Sigmoid colon (tissue), 7 donors: Measurements from ENCODE around the gene COX6A2. TPM values are rescaled to one million over a fixed set of nuclear protein-coding genes. Genes with fewer than 3 reads are reported as not detected.

Experiments used
- DNase-seq: peaks from one replicate; pipeline ENCODE4 v3.0.0-alpha.2; 2019
- H3K27ac ChIP-seq, 4 donors: fragments of 200-600 bp; sonication (generic); one replicate each; pipeline ENCODE4 v1.5.1; 2016 to 2019; ENCODE audit warnings: mild to moderate bottlenecking in 1 of 4
- H3K27me3 ChIP-seq, 3 donors: fragments of 200-600 bp; sonication (generic); one replicate each; pipeline ENCODE4 v1.5.1; 2019; ENCODE audit warnings: mild to moderate bottlenecking in 1 of 3
- H3K36me3 ChIP-seq, 4 donors: fragments of 200-600 bp; sonication (generic); one replicate each; pipeline ENCODE4 v1.5.1; 2016 to 2019
- H3K4me1 ChIP-seq, 4 donors: fragments of 200-600 bp; sonication (generic); one replicate each; pipeline ENCODE4 v1.5.1; 2017 to 2019
- H3K4me3 ChIP-seq, 4 donors: fragments of 200-600 bp; sonication (generic); one replicate each; pipeline ENCODE4 v1.5.1; 2017 to 2019; ENCODE audit warnings: mild to moderate bottlenecking in 2 of 4, moderate library complexity in 1 of 4
- H3K9me3 ChIP-seq, 4 donors: fragments of 200-600 bp in 3 of 4; sonication (generic) in 3 of 4; one replicate each; pipeline versions ENCODE4 v1.5.1 to v1.6.1; 2013 to 2019
- EP300 ChIP-seq, 4 donors: sonication (generic); formaldehyde crosslinking; IDR thresholded peaks; one replicate each; pipeline ENCODE4 v1.6.1; 2017; ENCODE audit warnings: antibody characterized with exemption in 4 of 4
- POLR2A ChIP-seq, 2 donors: fragments of 450-650 bp; IDR thresholded peaks; one replicate each; pipeline ENCODE4 v1.6.1; 2016; ENCODE audit warnings: antibody characterized with exemption in 2 of 2, mild to moderate bottlenecking in 2 of 2, moderate library complexity in 2 of 2
- POLR2AphosphoS5 ChIP-seq, 4 donors: sonication (generic); formaldehyde crosslinking; IDR thresholded peaks; one replicate each; pipeline ENCODE4 v1.6.1; 2017; ENCODE audit warnings: antibody characterized with exemption in 4 of 4
- WGBS, 2 donors: extraction: QIAGEN DNeasy Blood & Tissue Kit; methylation state at CpG; one replicate each; pipeline ENCODE4 v1.1.7; 2013; 5-methylcytosine and 5-hydroxymethylcytosine counted together
- intact Hi-C: fragments of 100-400 bp; cut with DNase I; formaldehyde crosslinking; loops from one replicate; pipeline ENCODE4 v1.15.1; 2023
- polyA plus RNA-seq, 3 donors: library from polyadenylated mRNA; stranded (reverse); fragments of 200-250 nt; gene quantifications; one replicate each; pipeline ENCODE4 v1.2.3, GENCODE V29; 2013
- total RNA-seq, 4 donors: library from RNA; depleted of rRNA; stranded (reverse); fragments of >200 nt; gene quantifications; one replicate each; pipeline ENCODE4 v1.1.0, GENCODE V29; 2016
- TF ChIP-seq, protein P1 (sequence below), 4 experiments: fragments of 450-650 bp in 3 of 4; fragments of 200-600 bp in 1 of 4; IDR thresholded peaks; one replicate each; pipeline ENCODE4 v1.5.1; 2016 to 2019; ENCODE audit warnings: antibody characterized with exemption in 4 of 4, mild to moderate bottlenecking in 3 of 4, moderate library complexity in 2 of 4
- donor health status: healthy with polysubstance abuse.
- donor health status: Bipolar disorder and iron deficiency.
- donor health status: healthy.

The COX6A2 gene
- total and polyA plus RNA-seq, 7 donors = 0.32 to 4.8 TPM; not detected in 5

GRCh38 chr16:31382485-31383161 lies 45.5 kb downstream of the COX6A2 start:
- Histone ChIP-seq H3K4me1 (no peaks in the 10 kb centered on the region), H3K9me3 (no peaks in the 10 kb centered on the region), H3K27me3 (peaks cover 0 to 21% (median 0%) of the 10 kb centered on the region in 3 donors), H3K27ac (no peak overlapping the region), H3K4me3 (no peak overlapping the region), H3K36me3 (no peaks in the 10 kb centered on the region)
- intact Hi-C loops = no loop called here
- TF ChIP-seq, protein P1, sequence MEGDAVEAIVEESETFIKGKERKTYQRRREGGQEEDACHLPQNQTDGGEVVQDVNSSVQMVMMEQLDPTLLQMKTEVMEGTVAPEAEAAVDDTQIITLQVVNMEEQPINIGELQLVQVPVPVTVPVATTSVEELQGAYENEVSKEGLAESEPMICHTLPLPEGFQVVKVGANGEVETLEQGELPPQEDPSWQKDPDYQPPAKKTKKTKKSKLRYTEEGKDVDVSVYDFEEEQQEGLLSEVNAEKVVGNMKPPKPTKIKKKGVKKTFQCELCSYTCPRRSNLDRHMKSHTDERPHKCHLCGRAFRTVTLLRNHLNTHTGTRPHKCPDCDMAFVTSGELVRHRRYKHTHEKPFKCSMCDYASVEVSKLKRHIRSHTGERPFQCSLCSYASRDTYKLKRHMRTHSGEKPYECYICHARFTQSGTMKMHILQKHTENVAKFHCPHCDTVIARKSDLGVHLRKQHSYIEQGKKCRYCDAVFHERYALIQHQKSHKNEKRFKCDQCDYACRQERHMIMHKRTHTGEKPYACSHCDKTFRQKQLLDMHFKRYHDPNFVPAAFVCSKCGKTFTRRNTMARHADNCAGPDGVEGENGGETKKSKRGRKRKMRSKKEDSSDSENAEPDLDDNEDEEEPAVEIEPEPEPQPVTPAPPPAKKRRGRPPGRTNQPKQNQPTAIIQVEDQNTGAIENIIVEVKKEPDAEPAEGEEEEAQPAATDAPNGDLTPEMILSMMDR (IDR thresholded peaks at IDR 0.05) = peak in 1 of 4 experiments; percentile 11
- TF ChIP-seq POLR2A (IDR thresholded peaks at IDR 0.05) = no peak
- no peak for DNase-seq
- WGBS, 2 donors = 27 to 29% methylated on average over 14 of the region's 14 CpGs

- DNase-seq = no peak
- Histone ChIP-seq H3K4me3 (no peak overlapping the region), H3K36me3 (no peaks in the 10 kb centered on the region), H3K27ac (no peak overlapping the region), H3K4me1 (no peaks in the 10 kb centered on the region), H3K9me3 (peaks cover 0 to 1% (median under 1%) of the 10 kb centered on the region in 4 donors), H3K27me3 (peaks cover 0 to 20% (median 0%) of the 10 kb centered on the region in 3 donors)
- no peak for TF ChIP-seq EP300 (IDR thresholded peaks at IDR 0.05)
- TF ChIP-seq, protein P1 (IDR thresholded peaks at IDR 0.05) = no peak
- TF ChIP-seq POLR2A (IDR thresholded peaks at IDR 0.05) = no peak
- TF ChIP-seq POLR2AphosphoS5 (IDR thresholded peaks at IDR 0.05) = no peak
- WGBS, 2 donors = 80 to 85% methylated on average over 12 of the region's 12 CpGs
- intact Hi-C loops = no loop called here
Observed at GRCh38 chr16:31380201-31380600, 48.0 kb downstream of the COX6A2 start.

Other genes with a start within 250 kb of the COX6A2 start
- gene FUS, start 248.2 kb downstream of the COX6A2 start, total RNA-seq = 10 to 100 TPM; 44.1 to 63.9 (median 60.4) TPM
- gene FUS, start 248.2 kb downstream of the COX6A2 start, polyA plus RNA-seq = 100 to 1,000 TPM in 1 of 3 donors, 10 to 100 TPM in 2; 79.9 to 262 (median 98.3) TPM
- gene PYCARD, start 225.6 kb downstream of the COX6A2 start, total RNA-seq = 10 to 100 TPM; 21.0 to 24.6 (median 23.5) TPM
- gene PYCARD, start 225.6 kb downstream of the COX6A2 start, polyA plus RNA-seq = 100 to 1,000 TPM in 2 of 3 donors, 10 to 100 TPM in 1; 93.1 to 120 (median 107) TPM
- gene TRIM72, start 214.2 kb downstream of the COX6A2 start, total RNA-seq = under 1 TPM in 3 of 4 donors, not detected in 1; under 0.01 to 0.27 (median under 0.01) TPM
- gene TRIM72, start 214.2 kb downstream of the COX6A2 start, polyA plus RNA-seq = under 1 TPM; under 0.01 to 0.07 (median under 0.01) TPM
- gene PYDC1, start 211.2 kb downstream of the COX6A2 start, total RNA-seq = not detected
- gene PYDC1, start 211.2 kb downstream of the COX6A2 start, polyA plus RNA-seq = under 1 TPM in 1 of 3 donors, not detected in 2; 0.16 TPM
- gene ITGAM, start 168.4 kb downstream of the COX6A2 start, total RNA-seq = 10 to 100 TPM in 3 of 4 donors, 1 to 10 TPM in 1; 6.4 to 15.1 (median 12.0) TPM
- 1 to 10 TPM; 1.2 to 6.1 (median 1.8) TPM for gene ITGAM, start 168.4 kb downstream of the COX6A2 start, polyA plus RNA-seq
- gene ITGAX, start 73.2 kb downstream of the COX6A2 start, total RNA-seq = 1 to 10 TPM in 2 of 4 donors, under 1 TPM in 2; 0.66 to 3.8 (median 1.8) TPM
- gene ITGAX, start 73.2 kb downstream of the COX6A2 start, polyA plus RNA-seq = 1 to 10 TPM in 2 of 3 donors, under 1 TPM in 1; 0.60 to 7.6 (median 1.8) TPM
- gene ITGAD, start 35.0 kb downstream of the COX6A2 start, total RNA-seq = not detected
- gene ITGAD, start 35.0 kb downstream of the COX6A2 start, polyA plus RNA-seq = under 1 TPM in 1 of 3 donors, not detected in 2; 0.22 TPM
- 1 to 10 TPM in 3 of 4 donors, under 1 TPM in 1; 0.36 to 5.3 (median 1.1) TPM for gene ZNF843, start 14.4 kb upstream of the COX6A2 start, total RNA-seq
- 1 to 10 TPM in 1 of 3 donors, under 1 TPM in 1, not detected in 1; 0.22 to 1.8 TPM for gene ZNF843, start 14.4 kb upstream of the COX6A2 start, polyA plus RNA-seq
- gene ARMC5, start 31.1 kb upstream of the COX6A2 start, total RNA-seq = 1 to 10 TPM; 3.9 to 9.5 (median 6.6) TPM
- 10 to 100 TPM in 1 of 3 donors, 1 to 10 TPM in 2; 2.4 to 11.1 (median 2.8) TPM for gene ARMC5, start 31.1 kb upstream of the COX6A2 start, polyA plus RNA-seq
- gene TGFB1I1, start 43.8 kb upstream of the COX6A2 start, total RNA-seq = 100 to 1,000 TPM; 124 to 339 (median 205) TPM
- gene TGFB1I1, start 43.8 kb upstream of the COX6A2 start, polyA plus RNA-seq = 10 to 100 TPM; 10.4 to 31.2 (median 21.0) TPM
- 1 to 10 TPM in 1 of 4 donors, under 1 TPM in 3; 0.49 to 1.1 (median 0.70) TPM for gene SLC5A2, start 54.8 kb upstream of the COX6A2 start, total RNA-seq
- gene SLC5A2, start 54.8 kb upstream of the COX6A2 start, polyA plus RNA-seq = 1 to 10 TPM in 2 of 3 donors, under 1 TPM in 1; 0.60 to 1.9 (median 1.2) TPM
- 10 to 100 TPM; 31.6 to 67.0 (median 37.2) TPM for gene RUSF1, start 80.0 kb upstream of the COX6A2 start, total RNA-seq
- gene RUSF1, start 80.0 kb upstream of the COX6A2 start, polyA plus RNA-seq = 10 to 100 TPM in 2 of 3 donors, 1 to 10 TPM in 1; 7.9 to 64.0 (median 12.6) TPM
- not detected for gene AHSP, start 99.5 kb upstream of the COX6A2 start, total RNA-seq
- not detected for gene AHSP, start 99.5 kb upstream of the COX6A2 start, polyA plus RNA-seq